GM12873 (cell line): ENCODE results near the gene FOXP2.
A peak's percentile ranks its signal among the peaks of the same experiment; 100 is the strongest.

Experiments used
- TF ChIP-seq, protein P1 (sequence below): IDR thresholded peaks from 2 replicates; pipeline ENCODE4 v1.5.1; 2012; ENCODE audit warnings: low read depth, mild to moderate bottlenecking, moderate library complexity, low read length, control low read depth; ENCODE audit not compliant: insufficient read depth; ENCODE audit errors: missing control alignments

Gene FOXP2

DNA sequence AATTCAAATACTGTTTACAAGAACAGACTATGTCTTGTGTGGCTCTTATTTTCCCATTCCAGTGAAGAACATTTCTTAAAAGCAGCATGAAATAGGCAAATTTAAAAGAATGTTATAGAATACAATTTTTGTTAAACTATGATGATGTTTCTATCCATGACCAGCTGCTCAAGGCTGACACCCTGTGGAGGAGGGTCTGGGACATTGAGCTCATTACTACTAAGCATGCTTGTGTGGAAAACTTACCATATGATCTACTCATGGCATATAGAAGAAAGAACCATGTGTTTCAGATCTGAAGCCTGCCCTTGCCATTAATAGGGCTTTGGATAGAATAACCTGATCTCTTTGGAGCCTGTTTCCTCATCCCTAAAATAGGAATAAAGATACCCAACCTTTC, 125.0 kb downstream of the FOXP2 start:
- TF ChIP-seq, protein P1, sequence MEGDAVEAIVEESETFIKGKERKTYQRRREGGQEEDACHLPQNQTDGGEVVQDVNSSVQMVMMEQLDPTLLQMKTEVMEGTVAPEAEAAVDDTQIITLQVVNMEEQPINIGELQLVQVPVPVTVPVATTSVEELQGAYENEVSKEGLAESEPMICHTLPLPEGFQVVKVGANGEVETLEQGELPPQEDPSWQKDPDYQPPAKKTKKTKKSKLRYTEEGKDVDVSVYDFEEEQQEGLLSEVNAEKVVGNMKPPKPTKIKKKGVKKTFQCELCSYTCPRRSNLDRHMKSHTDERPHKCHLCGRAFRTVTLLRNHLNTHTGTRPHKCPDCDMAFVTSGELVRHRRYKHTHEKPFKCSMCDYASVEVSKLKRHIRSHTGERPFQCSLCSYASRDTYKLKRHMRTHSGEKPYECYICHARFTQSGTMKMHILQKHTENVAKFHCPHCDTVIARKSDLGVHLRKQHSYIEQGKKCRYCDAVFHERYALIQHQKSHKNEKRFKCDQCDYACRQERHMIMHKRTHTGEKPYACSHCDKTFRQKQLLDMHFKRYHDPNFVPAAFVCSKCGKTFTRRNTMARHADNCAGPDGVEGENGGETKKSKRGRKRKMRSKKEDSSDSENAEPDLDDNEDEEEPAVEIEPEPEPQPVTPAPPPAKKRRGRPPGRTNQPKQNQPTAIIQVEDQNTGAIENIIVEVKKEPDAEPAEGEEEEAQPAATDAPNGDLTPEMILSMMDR = peak; percentile 22

DNA sequence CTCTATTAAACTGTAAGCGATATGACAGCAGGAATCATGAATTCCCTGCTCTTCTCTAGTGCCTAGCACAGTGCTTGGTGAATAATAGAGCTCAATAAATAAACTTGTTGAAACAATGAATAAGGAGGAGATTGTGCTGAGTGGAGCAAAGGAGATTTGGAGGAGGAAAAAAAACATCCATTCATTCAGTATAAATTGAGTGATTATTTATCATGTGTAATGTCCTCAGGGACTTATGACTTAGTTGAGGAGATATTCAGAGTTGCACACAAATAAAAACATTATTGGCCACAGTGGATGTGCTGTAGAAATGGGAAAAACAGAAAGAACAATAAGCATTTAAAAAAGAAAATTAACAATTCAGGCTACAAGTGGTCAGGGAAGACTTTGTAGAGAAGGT, 125.7 kb downstream of the FOXP2 start:
- TF ChIP-seq, protein P1 = no peak

DNA sequence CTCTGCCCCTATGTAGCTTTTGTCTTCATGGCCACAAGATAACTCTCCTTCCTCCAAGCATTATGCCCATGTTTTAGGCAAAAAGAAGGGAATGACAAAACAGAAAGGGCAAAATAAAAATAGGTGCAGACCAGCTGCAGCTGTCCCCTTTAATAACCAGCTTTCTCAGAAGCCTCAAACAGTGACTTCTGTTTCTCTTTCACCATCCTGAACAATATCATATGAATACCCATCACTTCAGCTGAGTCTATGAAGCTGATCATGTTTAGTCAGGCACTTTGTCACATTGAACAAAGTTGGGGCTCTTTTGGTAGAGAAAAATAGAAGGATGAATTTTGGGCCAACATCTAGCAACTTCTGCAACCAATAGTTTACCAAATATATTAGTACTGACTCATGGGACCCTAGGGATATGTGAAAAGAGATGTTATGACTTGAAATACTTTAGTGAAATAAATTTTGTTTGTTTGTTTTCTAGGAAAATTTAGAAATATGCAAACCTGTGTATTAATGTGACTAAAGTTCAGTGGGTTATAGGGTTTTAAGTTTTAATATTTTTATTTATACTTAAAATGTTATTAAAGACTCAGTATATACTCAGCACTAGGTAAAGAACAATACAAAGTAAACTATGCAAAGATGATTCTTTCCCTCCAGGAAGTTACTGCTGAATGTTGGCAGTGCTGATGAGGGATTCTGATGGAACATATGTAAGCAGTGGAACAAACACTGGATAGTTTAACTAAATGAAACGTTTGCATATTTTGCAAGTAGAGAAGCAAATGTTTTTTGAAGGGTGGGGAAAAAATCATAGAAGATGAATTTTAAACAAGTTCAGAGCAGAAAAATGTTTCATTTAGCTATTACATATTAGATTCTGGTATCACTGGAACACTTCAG, 133.7 kb downstream of the FOXP2 start:
- TF ChIP-seq, protein P1 = no peak

DNA sequence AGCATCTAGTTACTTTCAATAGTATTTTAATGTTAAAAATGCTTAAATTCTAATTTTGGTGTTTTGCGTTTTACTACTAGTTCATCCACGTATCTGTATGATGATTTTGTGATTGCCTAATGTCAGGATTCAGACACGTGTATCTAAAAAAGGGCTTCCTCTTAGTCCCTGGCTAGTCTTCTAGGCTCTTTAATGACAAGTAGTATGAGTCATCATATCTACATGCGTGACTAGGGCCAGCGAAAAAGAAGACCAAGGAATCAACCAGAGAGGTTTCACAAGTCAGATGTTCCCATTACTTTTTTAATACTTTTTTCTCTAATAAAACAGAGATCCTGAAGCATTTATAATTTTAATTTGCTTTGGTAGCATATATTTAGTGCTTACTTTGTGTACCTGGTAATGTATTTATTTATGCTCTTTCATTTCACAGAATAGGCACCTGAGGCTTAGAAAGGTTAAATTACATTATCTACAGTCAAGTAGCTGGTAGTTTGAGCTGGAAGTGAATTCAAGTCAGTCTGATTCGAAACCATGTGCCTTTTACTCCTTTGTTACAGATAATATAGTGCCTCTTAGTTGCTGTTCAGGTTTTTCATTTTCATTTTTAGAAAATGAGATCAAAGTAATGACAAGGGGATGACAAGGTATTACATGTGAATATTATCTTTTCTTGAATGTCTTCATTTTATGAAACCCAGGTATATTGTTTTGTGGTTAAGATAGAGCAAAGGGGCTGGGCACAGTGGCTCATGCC, 140.3 kb downstream of the FOXP2 start:
- TF ChIP-seq, protein P1 = no peak

DNA sequence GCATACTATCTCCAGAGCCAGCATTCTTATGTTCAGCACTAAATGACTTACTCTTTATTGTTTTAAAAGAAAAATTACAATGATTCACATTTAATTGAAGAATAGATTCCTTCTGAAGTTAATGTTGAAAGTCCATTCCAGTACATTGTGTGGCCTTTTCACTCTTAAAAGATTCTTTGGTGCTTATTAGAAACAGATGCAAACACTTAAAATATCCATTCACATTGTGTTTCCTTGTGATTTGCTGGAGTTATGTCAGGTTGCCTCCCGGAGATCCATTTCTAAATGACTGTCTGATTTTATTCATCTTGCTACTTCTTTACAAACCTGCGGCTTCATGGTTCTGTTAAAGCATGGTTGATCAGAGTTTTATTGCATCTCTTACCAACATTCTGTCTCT, 152.8 kb downstream of the FOXP2 start:
- TF ChIP-seq, protein P1 = no peak

DNA sequence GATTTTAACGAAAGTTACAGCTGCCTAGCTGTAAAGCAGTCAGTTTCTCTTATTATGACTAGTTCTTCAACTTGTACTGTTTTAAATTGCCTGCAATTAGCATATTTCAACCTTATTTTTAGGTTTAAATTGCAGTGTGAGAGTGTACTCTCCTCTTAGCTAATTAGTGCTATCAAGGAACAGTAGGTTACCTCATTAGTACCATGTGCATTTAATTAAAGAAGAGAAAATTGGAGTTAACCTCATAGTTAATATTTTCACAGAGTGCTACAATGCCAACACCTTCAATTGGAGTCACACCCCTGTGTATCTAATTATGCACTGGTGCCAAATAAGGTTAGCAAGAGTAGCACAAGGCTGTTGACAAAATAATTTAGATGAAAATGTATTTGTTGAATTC, 154.6 kb downstream of the FOXP2 start:
- TF ChIP-seq, protein P1 = no peak

DNA sequence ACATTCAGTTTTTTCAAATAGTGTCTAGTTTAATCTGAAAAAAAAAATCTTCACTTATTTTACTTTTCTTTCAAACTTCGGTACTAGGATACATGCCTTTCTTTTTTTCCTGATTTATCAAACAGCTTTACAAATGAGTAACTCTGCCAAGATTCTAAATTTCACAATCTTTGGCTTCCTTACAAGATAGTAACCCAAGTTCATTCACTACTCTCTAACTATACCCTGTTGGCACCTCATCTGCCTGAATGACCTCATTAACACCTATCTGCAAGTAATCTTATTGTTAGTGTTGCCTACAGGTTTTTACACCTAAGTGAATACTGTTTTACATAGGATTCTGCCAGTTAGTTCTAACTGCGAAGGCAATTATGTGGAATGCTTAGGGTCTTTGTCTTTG, 159.8 kb downstream of the FOXP2 start:
- TF ChIP-seq, protein P1 = no peak
